Heart left ventricle (tissue), 16 donors: Measurements from ENCODE around the gene USH1G. TPM values are rescaled to one million over a fixed set of nuclear protein-coding genes. Genes with fewer than 3 reads are reported as not detected.

Experiments used
- ATAC-seq, 4 donors: fragments of 200-7000 bp; cut with Tn5 transposase; one replicate each; pipeline ENCODE4 v1.9.1; 2020 to 2022; ENCODE audit warnings: moderate library complexity in 4 of 4, mild to moderate bottlenecking in 3 of 4, moderate number of reproducible peaks in 1 of 4
- DNase-seq, 5 donors: peaks; one replicate each; pipeline ENCODE4 v3.0.0-alpha.2; 2020
- H3K27ac ChIP-seq, 12 donors: fragments of 200-600 bp; sonication (generic) in 4 of 12; one replicate each; pipeline versions ENCODE4 v1.5.0 to v1.8.0; 2016 to 2022; ENCODE audit warnings: mild to moderate bottlenecking in 2 of 12
- H3K27me3 ChIP-seq, 9 donors: fragments of 200-600 bp; sonication (generic) in 2 of 9; one replicate each; pipeline versions ENCODE4 v1.5.1 to v1.8.0; 2016 to 2022; ENCODE audit warnings: mild to moderate bottlenecking in 3 of 9
- H3K36me3 ChIP-seq, 9 donors: fragments of 200-600 bp; sonication (generic) in 2 of 9; one replicate each; pipeline versions ENCODE4 v1.5.0 to v1.8.0; 2018 to 2022; ENCODE audit warnings: mild to moderate bottlenecking in 2 of 9
- H3K4me1 ChIP-seq, 12 donors: fragments of 200-600 bp; sonication (generic) in 4 of 12; one replicate each; pipeline versions ENCODE4 v1.5.0 to v1.8.0; 2016 to 2022; ENCODE audit warnings: mild to moderate bottlenecking in 3 of 12
- H3K4me3 ChIP-seq, 12 donors: fragments of 200-600 bp; sonication (generic) in 4 of 12; one replicate each; pipeline versions ENCODE4 v1.5.0 to v1.8.0; 2017 to 2022; ENCODE audit warnings: mild to moderate bottlenecking in 9 of 12, moderate library complexity in 4 of 12
- H3K9me3 ChIP-seq, 12 donors: fragments of 200-600 bp; sonication (generic) in 4 of 12; one replicate each; pipeline versions ENCODE4 v1.5.0 to v1.8.0; 2016 to 2022; ENCODE audit warnings: mild to moderate bottlenecking in 1 of 12
- CTCF ChIP-seq, 12 donors: fragments of 200-600 bp; sonication (generic) in 4 of 12; IDR thresholded peaks; one replicate each; pipeline versions ENCODE4 v1.5.0 to v1.8.0; 2018 to 2022; ENCODE audit warnings: antibody characterized with exemption in 12 of 12, mild to moderate bottlenecking in 5 of 12
- POLR2A ChIP-seq, 2 donors: fragments of 450-650 bp; IDR thresholded peaks; one replicate each; pipeline ENCODE4 v1.6.1; 2017; ENCODE audit warnings: antibody characterized with exemption in 2 of 2, mild to moderate bottlenecking in 2 of 2, moderate library complexity in 2 of 2
- WGBS, 4 donors: extraction: QIAGEN DNeasy Blood & Tissue Kit in 2 of 4; methylation state at CpG; one replicate each; pipeline versions ENCODE4 v1.1.5 to v1.1.7; 2013 to 2018; 5-methylcytosine and 5-hydroxymethylcytosine counted together
- intact Hi-C, 10 donors: fragments of 100-400 bp; cut with DNase I; formaldehyde crosslinking; loops; one replicate each; pipeline versions ENCODE4 v1.11.1 to v1.14.2; 2022
- long read RNA-seq, 3 donors: library from polyadenylated mRNA; unstranded; transcript quantifications; one replicate each; pipeline ENCODE4 v2.0.0, GENCODE V29; 2020 to 2021
- polyA plus RNA-seq, 2 donors: library from polyadenylated mRNA; stranded (reverse); fragments of 200-250 nt; gene quantifications; one replicate each; pipeline ENCODE4 v1.2.3, GENCODE V29; 2013
- total RNA-seq, 9 donors: library from RNA; depleted of rRNA in 2 of 9; stranded (reverse); fragments of >200 nt in 2 of 9; fragmentation: NEBNext Ultra II Directional in 3 of 9; extraction: Animal tissue kit (Norgen Biotek cat#: 25700) in 3 of 9; gene quantifications; one replicate each; pipeline versions ENCODE4 v1.1.0 to v1.2.4, GENCODE V29; 2016 to 2023
- donor health status: ischemic (EF 13 %, LVEDD 7.1; RV severe dilation, severe dysfunction).
- donor health status: healthy with polysubstance abuse.
- donor health status: DM: no; HTN: yes; CAD: no.
- donor health status: DM: no; HTN: no; CAD: no.
- donor health status: ischemic (EF 25% LVEDD 6.9; RV normal size, moderate dysfunction).
- donor health status: ischemic (EF 25% LVEDD 5.7; RV mildly dilated, moderate dysfunction).
- donor health status: healthy.
- donor health status: DM: yes; HTN: yes; CAD: no.
- donor health status: ischemic (EF 35%, LVEDD 5.7; RV mildly dilated, moderate dysfunction).
- donor health status: nonischemic (EF 11% LVEDD 7.7; RV severe dilation, severe dysfunction).
- donor health status: DM: yes; HTN: yes; CAD: no.
- donor health status: PGD.
- donor health status: ischemic (EF 29% LVEDD 5.4; RV normal size, mild dysfunction).
- donor health status: nonischemic (EF 23%, LVEDD 6.1; RV moderate dilation, normal function).

Gene USH1G
- total RNA-seq (not detected), polyA plus RNA-seq (not detected)
- long read RNA-seq, donor 1, result 0 reads
- long read RNA-seq, donor 2, result 0 reads
- long read RNA-seq, donor 3, result 0 reads

- ATAC-seq, result peak in 3 of 4 donors; percentile 3 to 32 (median 3)
- Histone ChIP-seq H3K27me3 (peaks cover 30 to 91% (median 66%) of the 10 kb centered on the region in 9 donors), H3K4me1 (peaks cover 0 to 31% (median 17%) of the 10 kb centered on the region in 12 donors), H3K4me3 (peak within 1 kb of the TSS in 11 of 12 donors; percentile 3 to 45 (median 31)), H3K27ac (no peak within 1 kb of the TSS), H3K9me3 (no peaks in the 10 kb centered on the region), H3K36me3 (no peaks in the 10 kb centered on the region)
- WGBS, 4 donors, result 6 to 11% (median 8%) methylated on average over 21 to 57 of the region's 57 CpGs
- intact Hi-C loops, result loop anchor here in 1 of 10 donors (2.0 kb wide), 1 partner anchor 36 kb away; no protein-coding TSS in a partner anchor
- peak in 1 of 5 donors; percentile 64 for DNase-seq
- TF ChIP-seq POLR2A (IDR thresholded peaks at IDR 0.05) (no peak), CTCF (IDR thresholded peaks at IDR 0.05) (no peak)
Observed at GRCh38 chr17:74922694-74923537, at the start of gene USH1G. Gene USH1G, minus strand, starts transcription at chr17:74923255. Its CDS starts 182 bp downstream, at chr17:74923073.

GRCh38 chr17:74972107-74972972 lies 49.3 kb upstream of the USH1G start, which contains the start of gene HID1:
Gene HID1, minus strand, starts transcription at chr17:74972759. Its CDS starts 103 bp downstream, at chr17:74972656.
- DNase-seq (peak; percentile 47 to 87 (median 66)), ATAC-seq (peak in 3 of 4 donors; percentile 53 to 80 (median 71))
- peak in 1 of 2 donors; percentile 20 for TF ChIP-seq POLR2A (IDR thresholded peaks at IDR 0.05)
- TF ChIP-seq CTCF (IDR thresholded peaks at IDR 0.05), result no peak
- Histone ChIP-seq H3K4me1 (peaks cover 0 to 26% (median 12%) of the 10 kb centered on the region in 12 donors), H3K36me3 (no peaks in the 10 kb centered on the region), H3K27me3 (peaks cover 0 to 25% (median 0%) of the 10 kb centered on the region in 9 donors), H3K27ac (peak within 1 kb of the TSS; percentile 52 to 81 (median 70)), H3K9me3 (no peaks in the 10 kb centered on the region), H3K4me3 (peak within 1 kb of the TSS; percentile 69 to 95 (median 76))
- 1 to 5% (median 3%) methylated on average over 36 to 95 of the region's 95 CpGs for WGBS, 4 donors
- intact Hi-C loops, result loop anchor here in 1 of 10 donors (10.0 kb wide), 1 partner anchor 62 kb away; no protein-coding TSS in a partner anchor

- intact Hi-C loops, result loop anchor here in 1 of 10 donors (10.0 kb wide), 1 partner anchor 63 kb away; no protein-coding TSS in a partner anchor
- DNase-seq (no peak), ATAC-seq (no peak)
- Histone ChIP-seq H3K4me3 (peak overlapping the region; percentile 69 to 95 (median 76)), H3K36me3 (no peaks in the 10 kb centered on the region), H3K4me1 (peaks cover 0 to 26% (median 12%) of the 10 kb centered on the region in 12 donors), H3K27ac (peak overlapping the region; percentile 33 to 81 (median 70)), H3K27me3 (peaks cover 0 to 25% (median 0%) of the 10 kb centered on the region in 9 donors), H3K9me3 (no peaks in the 10 kb centered on the region)
- no peak for TF ChIP-seq CTCF (IDR thresholded peaks at IDR 0.05)
- no peak for TF ChIP-seq POLR2A (IDR thresholded peaks at IDR 0.05)
- 12 to 31% (median 23%) methylated on average over 6 to 9 of the region's 9 CpGs for WGBS, 4 donors
Observed at GRCh38 chr17:74971842-74972106, 48.7 kb upstream of the USH1G start.
